Activated CD4-positive, alpha-beta T cell treated with anti-CD3 and anti-CD28 coated beads, Interleukin-2, amount 10 ng/mL, durations not matched to agents 7 days and 5 days (primary cell): ENCODE results near the gene ARFGAP2. TPM values are rescaled to one million over a fixed set of nuclear protein-coding genes. Genes with fewer than 3 reads are reported as not detected.

Experiments
- CTCF ChIA-PET: fragments of 350-600 bp; sonication (Branson Sonifier 250); formaldehyde crosslinking; loops from one replicate; lab custom pipeline; 2021; ENCODE audit warnings: antibody characterized with exemption; lab: Charles Lee
- POLR2A ChIA-PET: fragments of 350-600 bp; sonication (Branson Sonifier 250); formaldehyde crosslinking; loops from one replicate; lab custom pipeline; 2021; ENCODE audit warnings: antibody characterized with exemption; lab: Charles Lee
- DNase-seq: peaks from one replicate; pipeline ENCODE4 v3.0.0-alpha.2; 2020
- H3K27ac Mint-ChIP-seq: one replicate; pipeline ENCODE4 v1.8.0; 2021; ENCODE audit warnings: mild to moderate bottlenecking, moderate library complexity, mixed read lengths
- H3K27me3 Mint-ChIP-seq: one replicate; pipeline ENCODE4 v1.8.0; 2021; ENCODE audit warnings: mixed read lengths
- H3K36me3 Mint-ChIP-seq: one replicate; pipeline ENCODE4 v1.8.0; 2021; ENCODE audit warnings: low read depth, mixed read lengths
- H3K4me1 Mint-ChIP-seq: one replicate; pipeline ENCODE4 v1.8.0; 2021; ENCODE audit warnings: mixed read lengths
- H3K4me3 Mint-ChIP-seq: one replicate; pipeline ENCODE4 v1.8.0; 2021; ENCODE audit warnings: mild to moderate bottlenecking, moderate library complexity, mixed read lengths
- H3K9me3 Mint-ChIP-seq: one replicate; pipeline ENCODE4 v1.8.0; 2021; ENCODE audit warnings: mixed read lengths
- total RNA-seq, 2 experiments: library from RNA; stranded (reverse); gene quantifications; one replicate each; pipeline ENCODE4 v1.2.3, GENCODE V29; 2021

ARFGAP2 gene
- total RNA-seq, 2 experiments from 2014 or later: 88.1 to 103 TPM

DNA sequence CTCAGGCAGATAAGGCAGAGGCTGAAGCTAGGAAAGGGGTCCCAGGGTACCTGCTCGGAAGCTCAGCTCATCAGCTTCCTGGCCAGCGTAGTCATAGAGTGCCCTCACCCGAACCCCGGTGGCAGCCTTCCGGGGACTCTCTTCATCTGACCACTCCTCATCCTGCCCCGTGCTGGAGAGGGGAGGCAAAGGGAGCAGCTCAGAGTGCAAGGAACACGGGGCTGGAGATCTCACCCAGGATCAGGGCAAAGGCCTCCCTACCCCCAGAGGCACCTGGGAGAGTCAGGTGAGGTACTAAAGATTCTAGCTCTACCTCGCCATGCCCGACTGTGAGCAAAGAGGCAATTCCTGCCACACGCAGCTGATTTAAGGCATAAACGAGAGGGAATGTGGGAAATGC lies 1.6 kb upstream of the ARFGAP2 start:
- Mint-ChIP-seq H3K4me3 (no peak overlapping the region), H3K27ac (peak overlapping the region; percentile 100), H3K9me3 (no peaks in the 10 kb centered on the region), H3K4me1 (peaks cover 45% of the 10 kb centered on the region), H3K36me3 (peaks cover 18% of the 10 kb centered on the region), H3K27me3 (no peaks in the 10 kb centered on the region)
- DNase-seq: no peak
- CTCF ChIA-PET: interaction anchor here (0.6 to 3.9 kb wide), 16 partner anchors 9 to 229 kb away, joined by 3 to 18 read pairs (median 5); partner anchors contain the start of genes ACP2 and DDB2
- POLR2A ChIA-PET: interaction anchor here (1.1 kb wide), 1 partner anchor 37 kb away, joined by 5 read pairs; the partner anchor contains the start of gene DDB2

DNA sequence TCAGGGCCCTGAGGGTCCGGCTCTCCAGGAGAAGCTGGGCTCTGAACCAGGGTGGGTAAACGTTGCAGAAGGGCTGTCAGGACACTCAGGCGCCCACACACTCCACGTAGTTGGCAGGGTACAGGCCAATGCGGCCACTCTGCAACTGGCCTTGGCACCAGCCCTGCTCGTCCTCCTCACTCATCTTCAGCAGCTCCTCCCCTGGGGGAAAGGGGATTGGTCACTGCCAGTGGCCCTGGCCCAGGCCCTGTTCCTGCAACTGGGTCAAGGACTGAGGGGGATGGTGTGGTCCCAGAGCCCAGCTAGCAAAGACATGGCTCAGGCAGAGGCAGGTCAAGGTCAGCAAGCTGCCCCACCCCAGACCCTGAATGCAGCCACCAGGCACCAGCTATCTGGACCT lies 1.2 kb upstream of the ARFGAP2 start:
- peak overlapping the region; percentile 100 for H3K27ac Mint-ChIP-seq
- peaks cover 49% of the 10 kb centered on the region for H3K4me1 Mint-ChIP-seq
- ChIA-PET CTCF (interaction anchor here (0.6 to 3.9 kb wide), 15 partner anchors 10 to 145 kb away, joined by 3 to 18 read pairs (median 5); partner anchors contain the start of genes ACP2 and DDB2), POLR2A (interaction anchor here (1.1 kb wide), 1 partner anchor 37 kb away, joined by 5 read pairs; the partner anchor contains the start of gene DDB2)
- H3K27me3 Mint-ChIP-seq: no peaks in the 10 kb centered on the region
- H3K36me3 Mint-ChIP-seq: peaks cover 22% of the 10 kb centered on the region
- no peak for DNase-seq
- no peaks in the 10 kb centered on the region for H3K9me3 Mint-ChIP-seq
- peak overlapping the region; percentile 92 for H3K4me3 Mint-ChIP-seq

DNA sequence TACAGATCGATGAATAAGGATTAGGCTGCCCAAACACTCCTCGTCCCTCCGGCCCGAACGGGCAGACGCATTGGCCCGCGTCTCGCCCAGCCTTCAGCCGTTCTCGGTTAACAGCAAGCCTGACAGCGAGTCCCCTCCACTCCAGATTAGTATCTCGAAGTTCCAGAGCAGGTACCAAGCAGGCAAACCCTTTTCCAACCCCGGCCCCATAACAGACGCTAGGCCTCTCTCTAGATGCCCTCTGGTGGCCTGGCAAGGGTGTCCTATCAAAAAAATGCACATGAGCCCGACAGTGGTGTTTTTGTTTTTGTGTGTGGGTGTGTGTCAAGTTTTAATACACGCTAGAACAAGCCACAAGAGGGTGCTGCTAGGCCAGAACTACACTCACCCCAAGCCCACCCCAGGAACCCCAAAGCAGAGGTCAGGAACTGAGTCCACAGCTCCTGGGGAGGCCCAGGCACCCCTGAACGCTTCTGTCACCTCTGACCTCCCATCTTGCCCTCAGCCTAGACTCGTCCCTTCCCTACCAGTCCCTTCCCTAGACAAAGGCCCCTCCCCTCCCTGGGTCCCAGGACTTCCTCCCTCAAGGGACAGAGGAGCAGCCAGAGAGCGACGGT lies 658 bp upstream of the ARFGAP2 start:
- peak; percentile 85 for DNase-seq
- ChIA-PET POLR2A (interaction anchor here (1.1 kb wide), 1 partner anchor 38 kb away, joined by 5 read pairs; the partner anchor contains the start of gene DDB2), CTCF (interaction anchor here (0.6 to 3.9 kb wide), 15 partner anchors 10 to 227 kb away, joined by 3 to 18 read pairs (median 5); partner anchors contain the start of genes ACP2 and DDB2)
- peaks cover 25% of the 10 kb centered on the region for H3K36me3 Mint-ChIP-seq
- H3K4me1 Mint-ChIP-seq: peaks cover 53% of the 10 kb centered on the region
- H3K9me3 Mint-ChIP-seq: no peaks in the 10 kb centered on the region
- peak overlapping the region; percentile 92 for H3K4me3 Mint-ChIP-seq
- H3K27me3 Mint-ChIP-seq: no peaks in the 10 kb centered on the region
- H3K27ac Mint-ChIP-seq: peak overlapping the region; percentile 100

DNA sequence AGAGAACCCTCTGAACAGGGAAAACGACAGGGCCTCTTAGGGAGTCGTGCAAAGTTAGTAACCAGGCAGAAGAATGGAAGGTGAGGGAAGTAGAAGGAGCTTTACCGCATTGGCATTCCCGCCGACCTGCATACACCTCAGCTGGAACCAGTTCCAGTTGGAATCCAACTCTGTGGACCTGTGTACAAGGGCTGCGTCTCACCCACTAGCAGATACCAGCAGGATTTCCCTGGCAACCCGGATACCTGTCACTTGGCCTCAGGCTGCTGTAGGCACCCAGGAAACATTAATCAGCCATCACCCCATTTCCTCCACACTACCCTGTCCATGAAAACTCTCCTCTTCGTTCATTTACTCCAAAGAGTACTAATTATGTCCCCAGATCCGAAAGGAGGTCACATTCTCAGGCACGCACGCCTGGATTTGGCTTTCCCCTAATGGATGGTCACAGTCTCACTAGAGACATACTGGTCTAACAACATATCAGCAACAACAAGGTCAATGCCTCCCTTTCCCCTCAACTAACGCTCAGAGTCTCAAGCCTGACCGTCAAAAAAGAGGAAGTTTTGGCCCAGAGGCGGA lies 842 bp downstream of the ARFGAP2 start:
- peaks cover 65% of the 10 kb centered on the region for H3K4me1 Mint-ChIP-seq
- no peaks in the 10 kb centered on the region for H3K27me3 Mint-ChIP-seq
- peak overlapping the region; percentile 92 for H3K4me3 Mint-ChIP-seq
- ChIA-PET CTCF (interaction anchor here (0.6 to 1.2 kb wide), 2 partner anchors 45 to 85 kb away, joined by 3 read pairs; no protein-coding TSS in a partner anchor), POLR2A (no interaction called here)
- H3K36me3 Mint-ChIP-seq: peaks cover 35% of the 10 kb centered on the region
- no peak for DNase-seq
- no peaks in the 10 kb centered on the region for H3K9me3 Mint-ChIP-seq
- H3K27ac Mint-ChIP-seq: peak overlapping the region; percentile 100

DNA sequence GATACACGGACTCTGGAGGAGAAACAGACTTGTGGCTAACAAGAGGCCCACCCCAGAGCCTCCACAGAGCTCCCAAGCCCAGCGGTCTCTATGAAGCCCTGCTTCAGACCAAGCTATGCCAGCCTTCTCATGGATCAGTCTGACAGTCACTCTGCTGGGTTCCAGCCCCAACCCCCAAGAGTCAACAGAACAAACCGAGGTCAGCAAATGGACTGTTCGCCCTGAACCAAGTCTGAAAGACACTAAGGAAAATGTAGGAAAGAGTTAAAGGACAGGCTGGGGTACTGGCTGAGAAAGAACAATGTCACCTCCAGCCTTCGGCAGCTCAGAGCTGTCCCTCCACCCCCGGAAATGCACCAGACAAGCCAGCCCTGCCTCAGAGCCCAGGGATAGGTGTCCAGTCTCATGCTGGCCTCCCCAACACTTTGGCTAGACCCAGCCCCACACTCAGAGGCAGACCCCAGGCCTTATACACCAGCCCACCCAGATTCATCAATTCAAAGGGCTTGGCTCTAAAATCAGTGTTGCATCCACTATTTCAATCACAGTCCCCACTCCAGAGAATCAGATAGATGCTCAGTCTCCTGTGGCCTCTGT lies 3.8 kb downstream of the ARFGAP2 start:
- Mint-ChIP-seq H3K27ac (no peak overlapping the region), H3K4me3 (no peak overlapping the region), H3K4me1 (peaks cover 52% of the 10 kb centered on the region), H3K9me3 (no peaks in the 10 kb centered on the region), H3K36me3 (peaks cover 43% of the 10 kb centered on the region), H3K27me3 (no peaks in the 10 kb centered on the region)
- ChIA-PET CTCF (interaction anchor here (0.8 to 2.0 kb wide), 7 partner anchors 8 to 90 kb away, joined by 3 to 8 read pairs (median 3); partner anchors contain the start of gene ACP2), POLR2A (no interaction called here)
- no peak for DNase-seq

DNA sequence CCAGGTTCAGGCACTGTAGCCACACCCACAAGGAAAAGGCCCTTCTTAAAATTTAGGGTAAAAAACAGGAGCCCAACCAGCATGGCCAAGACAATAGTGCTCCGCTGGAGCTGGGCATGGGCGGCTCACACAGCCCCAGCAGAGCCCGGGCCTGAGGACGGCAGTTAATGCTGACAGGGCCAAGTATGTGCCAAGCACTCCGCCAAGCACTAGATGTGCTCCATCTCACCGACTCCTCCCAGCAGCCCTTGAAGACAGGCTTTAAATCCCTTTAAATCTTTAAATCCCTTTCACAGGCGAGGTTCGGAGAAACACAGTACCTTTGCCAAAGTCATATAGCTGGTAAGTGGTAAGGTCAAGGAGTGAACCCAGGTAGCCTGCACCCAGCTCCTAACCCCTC lies 4.8 kb downstream of the ARFGAP2 start:
- H3K4me3 Mint-ChIP-seq: no peak overlapping the region
- H3K4me1 Mint-ChIP-seq: peaks cover 45% of the 10 kb centered on the region
- CTCF ChIA-PET: interaction anchor here (0.6 to 2.0 kb wide), 9 partner anchors 9 to 91 kb away, joined by 3 to 8 read pairs (median 4); partner anchors contain the start of gene ACP2
- no peaks in the 10 kb centered on the region for H3K27me3 Mint-ChIP-seq
- H3K27ac Mint-ChIP-seq: peak overlapping the region; percentile 20
- POLR2A ChIA-PET: no interaction called here
- no peak for DNase-seq
- peaks cover 46% of the 10 kb centered on the region for H3K36me3 Mint-ChIP-seq
- H3K9me3 Mint-ChIP-seq: no peaks in the 10 kb centered on the region

DNA sequence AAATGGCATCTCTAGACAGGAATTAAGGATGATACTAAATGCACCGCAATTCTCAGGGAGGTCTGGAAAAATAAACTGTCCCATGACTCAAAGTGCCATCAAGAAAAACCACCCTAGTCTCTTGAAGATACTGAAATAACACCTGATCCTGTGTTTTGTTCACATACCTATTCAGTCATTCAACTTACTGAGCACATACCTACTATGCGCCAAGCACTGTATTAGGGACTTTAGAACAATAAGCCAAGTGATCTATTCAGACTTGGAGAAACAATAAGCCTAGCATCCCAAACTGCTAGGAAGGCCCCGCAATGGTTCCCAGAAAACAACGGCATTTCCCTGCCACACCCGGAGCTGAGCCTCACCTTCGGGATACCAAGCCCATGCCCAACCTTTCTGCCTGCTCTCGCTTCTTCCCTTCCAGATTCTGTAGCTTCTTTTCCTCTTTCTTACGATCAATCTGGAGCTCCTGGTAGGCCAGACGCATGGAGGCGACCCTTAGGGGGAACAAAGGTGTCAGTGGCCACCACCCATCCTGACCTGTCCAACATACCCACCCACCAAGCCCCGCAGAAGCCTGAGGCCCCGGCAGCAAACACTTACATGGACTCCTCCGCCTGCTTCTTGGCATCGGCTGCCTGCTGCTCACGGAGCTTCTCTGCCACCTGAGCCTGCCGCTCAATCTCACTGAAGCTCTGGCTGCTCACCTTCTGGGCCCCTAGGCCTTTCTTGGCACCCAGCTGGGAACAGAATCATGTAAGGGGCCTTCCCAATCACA lies 5.4 kb downstream of the ARFGAP2 start:
- DNase-seq: no peak
- ChIA-PET CTCF (interaction anchor here (1.1 to 2.0 kb wide), 5 partner anchors 14 to 92 kb away, joined by 3 to 5 read pairs (median 4); no protein-coding TSS in a partner anchor), POLR2A (no interaction called here)
- no peaks in the 10 kb centered on the region for H3K27me3 Mint-ChIP-seq
- H3K9me3 Mint-ChIP-seq: no peaks in the 10 kb centered on the region
- no peak overlapping the region for H3K4me3 Mint-ChIP-seq
- H3K36me3 Mint-ChIP-seq: peaks cover 48% of the 10 kb centered on the region
- peaks cover 45% of the 10 kb centered on the region for H3K4me1 Mint-ChIP-seq
- H3K27ac Mint-ChIP-seq: peak overlapping the region; percentile 58

DNA sequence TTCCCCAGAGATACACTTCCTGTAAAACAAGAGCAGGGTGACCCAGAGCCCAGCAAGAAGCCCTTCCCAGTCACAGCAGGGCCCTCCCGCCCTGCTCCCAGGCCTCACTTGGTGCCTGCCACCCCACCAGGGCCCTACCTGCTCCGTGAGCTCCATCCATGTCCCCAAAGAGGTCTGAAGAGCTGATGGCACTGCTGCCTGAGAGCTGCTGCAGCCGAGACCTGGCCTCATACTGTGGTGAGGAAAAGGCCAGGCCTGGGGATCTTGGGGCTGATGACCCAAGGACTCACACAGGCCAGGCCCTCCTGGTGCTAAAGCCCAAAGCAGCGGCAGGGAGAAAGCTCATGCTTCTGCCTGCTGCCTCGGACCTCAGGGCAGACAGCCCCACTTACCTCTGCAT lies 10.3 kb downstream of the ARFGAP2 start:
- no peaks in the 10 kb centered on the region for H3K27me3 Mint-ChIP-seq

DNA sequence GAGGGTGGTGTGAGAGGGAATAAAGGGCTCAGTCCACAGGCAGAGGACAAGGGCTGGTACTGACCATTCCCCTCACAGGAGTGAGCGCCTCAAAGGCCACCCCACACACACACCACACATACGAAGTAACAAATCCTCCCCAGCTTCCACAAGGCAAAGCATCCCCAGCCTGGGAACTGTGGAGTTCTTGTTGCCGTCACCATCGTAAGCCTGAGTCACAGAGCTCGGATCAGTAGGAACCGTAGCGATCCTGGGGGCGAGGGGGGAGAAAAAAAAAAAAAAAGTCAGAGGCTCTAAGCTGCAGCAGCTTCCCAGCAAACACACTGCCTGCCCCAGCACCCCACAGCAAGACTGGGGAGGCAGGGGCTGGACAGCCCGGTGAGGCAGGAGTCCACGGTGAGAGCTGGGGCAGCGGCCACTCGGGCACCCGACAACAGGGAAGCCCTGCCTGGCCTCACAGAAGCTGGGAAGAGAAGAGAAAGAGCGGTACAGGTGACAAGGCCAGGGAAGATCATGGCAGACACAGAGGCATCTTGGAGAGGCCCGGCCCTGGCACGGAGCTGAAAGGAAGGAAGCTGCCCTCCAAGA lies 11.3 kb downstream of the ARFGAP2 start:
- H3K4me1 Mint-ChIP-seq: no peaks in the 10 kb centered on the region
- no peaks in the 10 kb centered on the region for H3K27me3 Mint-ChIP-seq
- CTCF ChIA-PET: interaction anchor here (0.6 to 3.9 kb wide), 3 partner anchors 12 to 420 kb away, joined by 3 to 15 read pairs (median 9); no protein-coding TSS in a partner anchor
- no peak overlapping the region for H3K27ac Mint-ChIP-seq
- H3K4me3 Mint-ChIP-seq: no peak overlapping the region
- DNase-seq: no peak
- no peaks in the 10 kb centered on the region for H3K9me3 Mint-ChIP-seq
- POLR2A ChIA-PET: interaction anchor here (0.7 kb wide), 2 partner anchors 14 to 163 kb away, joined by 3 to 4 read pairs; no protein-coding TSS in a partner anchor
- H3K36me3 Mint-ChIP-seq: peaks cover 17% of the 10 kb centered on the region

More for the DNA sequence above, 10.3 kb downstream of the ARFGAP2 start:
- CTCF ChIA-PET: interaction anchor here (0.6 to 1.8 kb wide), 2 partner anchors 12 to 292 kb away, joined by 3 to 5 read pairs; no protein-coding TSS in a partner anchor
- Mint-ChIP-seq H3K4me1 (peaks cover 8% of the 10 kb centered on the region), H3K36me3 (peaks cover 24% of the 10 kb centered on the region), H3K27ac (no peak overlapping the region), H3K4me3 (no peak overlapping the region), H3K9me3 (no peaks in the 10 kb centered on the region)
- DNase-seq: no peak
- POLR2A ChIA-PET: interaction anchor here (0.7 kb wide), 1 partner anchor 13 kb away, joined by 3 read pairs; no protein-coding TSS in a partner anchor

DNA sequence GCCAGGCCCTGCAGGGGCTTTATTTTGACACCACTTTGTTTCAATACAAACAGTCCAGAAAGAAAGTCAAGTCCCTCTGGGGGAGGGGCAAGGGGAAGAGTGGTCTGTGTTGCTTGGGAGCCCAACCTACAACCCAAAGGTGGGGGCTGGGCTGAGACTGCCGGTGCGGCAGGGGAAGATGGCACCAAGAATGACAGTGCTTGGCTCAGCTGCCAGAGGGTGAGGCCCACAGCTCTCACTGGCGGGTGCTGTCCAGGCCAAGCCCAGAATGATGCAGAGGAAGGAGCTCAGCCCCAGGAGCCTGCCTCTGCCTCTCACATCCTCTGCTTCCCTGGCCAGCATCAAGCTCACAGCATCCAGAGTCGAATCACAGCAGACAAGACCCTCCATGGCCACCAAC lies 12.4 kb downstream of the ARFGAP2 start:
- H3K36me3 Mint-ChIP-seq: peaks cover 17% of the 10 kb centered on the region
- DNase-seq: no peak
- no peaks in the 10 kb centered on the region for H3K27me3 Mint-ChIP-seq
- no peak overlapping the region for H3K4me3 Mint-ChIP-seq
- POLR2A ChIA-PET: no interaction called here
- H3K27ac Mint-ChIP-seq: no peak overlapping the region
- no peaks in the 10 kb centered on the region for H3K4me1 Mint-ChIP-seq
- CTCF ChIA-PET: interaction anchor here (0.6 to 3.9 kb wide), 2 partner anchors 11 to 804 kb away, joined by 4 to 15 read pairs; no protein-coding TSS in a partner anchor
- no peaks in the 10 kb centered on the region for H3K9me3 Mint-ChIP-seq

DNA sequence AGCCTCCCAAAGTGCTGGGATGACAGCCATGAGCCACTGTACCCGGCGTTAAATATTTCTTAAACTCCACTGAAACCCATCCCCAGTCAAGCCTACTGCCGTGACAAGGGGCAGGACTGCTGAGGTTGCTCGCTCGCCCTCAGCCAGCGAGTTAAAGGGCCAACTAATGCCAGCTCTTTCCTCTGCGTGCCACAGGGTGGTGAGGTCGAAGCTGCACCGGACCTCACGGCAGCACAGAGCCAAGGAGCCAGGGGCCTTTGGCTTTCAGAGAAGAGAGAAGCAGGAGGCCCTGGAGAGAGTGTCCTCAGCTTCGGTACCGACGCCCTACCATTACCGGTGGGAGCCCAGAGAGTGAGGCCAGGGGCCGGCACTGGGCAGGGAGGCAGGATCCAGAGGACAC lies 12.8 kb downstream of the ARFGAP2 start:
- CTCF ChIA-PET: interaction anchor here (0.6 to 3.9 kb wide), 5 partner anchors 9 to 803 kb away, joined by 3 to 15 read pairs (median 8); no protein-coding TSS in a partner anchor
- Mint-ChIP-seq H3K36me3 (peaks cover 17% of the 10 kb centered on the region), H3K4me1 (no peaks in the 10 kb centered on the region), H3K27ac (no peak overlapping the region), H3K27me3 (no peaks in the 10 kb centered on the region), H3K4me3 (no peak overlapping the region), H3K9me3 (no peaks in the 10 kb centered on the region)
- POLR2A ChIA-PET: no interaction called here
- no peak for DNase-seq
